ENCODE measurements around the gene COL19A1. TPM values are rescaled to one million over a fixed set of nuclear protein-coding genes. Genes with fewer than 3 reads are reported as not detected.

COL19A1 gene
- total RNA-seq, 2 experiments from 2014 or later: not detected

- intact Hi-C loops (cut with DNase I, micrococcal nuclease): loop anchor here (1.0 to 5.0 kb wide), 4 partner anchors 31 to 331 kb away; partner anchors contain the start of gene COL19A1 (in 1 of the 2)
- peak; percentile 78 for ATAC-seq
- Mint-ChIP-seq H3K27me3 (no peaks in the 10 kb centered on the region), H3K9me3 (ENCODE audit: low read depth) (no peaks in the 10 kb centered on the region), H3K36me3 (ENCODE audit: low read depth) (no peaks in the 10 kb centered on the region), H3K4me3 (no peak overlapping the region), H3K27ac (no peak overlapping the region), H3K4me1 (peaks cover 4% of the 10 kb centered on the region)
- ChIA-PET CTCF (interaction anchor here (0.6 to 1.7 kb wide), 5 partner anchors 7 to 1117 kb away, joined by 3 to 4 read pairs (median 3); no protein-coding TSS in a partner anchor), POLR2A (no interaction called here)
- DNase-seq: no peak
Observed at GRCh38 chr6:69835414-69836179, 30.8 kb upstream of the COL19A1 start.

DNA sequence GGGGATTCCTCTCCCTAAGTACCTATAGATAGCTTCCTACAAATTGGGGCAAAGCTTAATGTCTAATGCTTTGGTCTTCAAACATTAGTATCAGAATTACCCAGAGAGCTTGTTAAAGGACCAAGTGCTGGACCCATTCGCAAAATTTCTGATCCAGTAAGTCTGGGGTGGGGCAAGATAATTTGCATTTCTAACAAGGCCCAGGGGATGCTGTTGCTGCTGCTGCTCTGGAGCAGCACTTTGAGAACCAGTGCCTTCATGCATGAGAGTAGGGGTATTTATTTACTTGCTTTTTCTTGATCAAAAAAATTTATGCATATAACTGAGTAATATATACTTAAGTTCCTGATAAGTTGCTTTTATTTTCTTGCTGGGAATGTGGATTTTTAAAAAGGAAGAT, 24.5 kb upstream of the COL19A1 start:
- H3K36me3 Mint-ChIP-seq (ENCODE audit: low read depth): no peaks in the 10 kb centered on the region
- intact Hi-C loops (cut with DNase I, micrococcal nuclease): no loop called here
- H3K4me3 Mint-ChIP-seq: no peak overlapping the region
- ATAC-seq (no peak), DNase-seq (no peak)
- no peaks in the 10 kb centered on the region for H3K9me3 Mint-ChIP-seq (ENCODE audit: low read depth)
- H3K27me3 Mint-ChIP-seq: peaks cover 16% of the 10 kb centered on the region
- no peak overlapping the region for H3K27ac Mint-ChIP-seq
- ChIA-PET CTCF (interaction anchor here (1.4 kb wide), 1 partner anchor 266 kb away, joined by 3 read pairs; no protein-coding TSS in a partner anchor), POLR2A (no interaction called here)
- H3K4me1 Mint-ChIP-seq: no peaks in the 10 kb centered on the region

GRCh38 chr6:69843189-69843588, 23.2 kb upstream of the COL19A1 start:
- CTCF ChIA-PET: interaction anchor here (0.9 to 1.0 kb wide), 2 partner anchors 9 to 10 kb away, joined by 3 to 5 read pairs; no protein-coding TSS in a partner anchor
- Mint-ChIP-seq H3K9me3 (ENCODE audit: low read depth) (no peaks in the 10 kb centered on the region), H3K4me1 (no peaks in the 10 kb centered on the region), H3K36me3 (ENCODE audit: low read depth) (no peaks in the 10 kb centered on the region), H3K4me3 (no peak overlapping the region), H3K27ac (no peak overlapping the region), H3K27me3 (peaks cover 16% of the 10 kb centered on the region)
- no peak for DNase-seq
- no peak for ATAC-seq
- POLR2A ChIA-PET: no interaction called here
- intact Hi-C loops (cut with DNase I, micrococcal nuclease): no loop called here

- DNase-seq (no peak), ATAC-seq (no peak)
- Mint-ChIP-seq H3K4me3 (no peak overlapping the region), H3K27me3 (peaks cover 19% of the 10 kb centered on the region), H3K9me3 (ENCODE audit: low read depth) (no peaks in the 10 kb centered on the region), H3K4me1 (no peaks in the 10 kb centered on the region), H3K36me3 (ENCODE audit: low read depth) (no peaks in the 10 kb centered on the region), H3K27ac (no peak overlapping the region)
- ChIA-PET CTCF (interaction anchor here (0.6 kb wide), 1 partner anchor 521 kb away, joined by 3 read pairs; no protein-coding TSS in a partner anchor), POLR2A (no interaction called here)
- intact Hi-C loops (cut with DNase I, micrococcal nuclease): no loop called here
Observed at GRCh38 chr6:69846312-69846711, 20.0 kb upstream of the COL19A1 start.

DNA sequence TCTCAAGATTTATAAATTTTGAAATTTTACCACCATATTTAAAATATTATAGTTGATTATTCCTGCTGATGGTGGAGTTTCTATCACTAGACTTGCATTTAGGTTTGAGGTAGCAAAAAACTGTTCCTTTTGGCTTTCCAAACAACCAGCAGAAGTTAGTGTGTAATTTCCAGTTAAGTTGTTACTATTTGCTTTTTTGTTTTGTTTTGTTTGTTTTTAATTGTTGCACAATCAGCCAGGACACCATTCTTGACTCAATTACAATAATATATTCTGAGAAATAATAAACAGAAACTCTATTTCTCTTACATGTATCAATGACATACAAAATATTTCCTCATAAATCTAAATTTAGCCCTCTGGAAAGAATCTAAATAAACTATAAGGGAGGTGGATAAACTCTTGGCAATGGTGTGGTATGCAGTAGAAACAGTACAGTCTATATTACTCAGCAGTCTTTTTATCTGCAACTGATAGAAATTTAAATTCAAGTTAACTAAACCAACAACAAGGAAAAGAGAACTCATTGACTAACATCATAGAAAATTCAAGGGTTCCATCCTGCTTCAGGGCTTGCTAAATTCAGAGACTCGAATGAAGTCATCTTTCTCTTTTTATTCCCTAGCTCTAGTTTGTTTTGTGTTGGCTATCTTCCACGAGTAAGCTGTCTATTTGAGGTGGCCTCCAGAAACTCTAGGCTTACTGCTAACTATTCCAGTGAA, 19.4 kb upstream of the COL19A1 start:
- Mint-ChIP-seq H3K27ac (no peak overlapping the region), H3K4me3 (no peak overlapping the region), H3K36me3 (ENCODE audit: low read depth) (no peaks in the 10 kb centered on the region), H3K4me1 (no peaks in the 10 kb centered on the region), H3K27me3 (peaks cover 17% of the 10 kb centered on the region), H3K9me3 (ENCODE audit: low read depth) (no peaks in the 10 kb centered on the region)
- ATAC-seq (no peak), DNase-seq (no peak)
- intact Hi-C loops (cut with DNase I, micrococcal nuclease): no loop called here
- POLR2A ChIA-PET: no interaction called here
- CTCF ChIA-PET: interaction anchor here (0.6 to 1.2 kb wide), 2 partner anchors 21 to 520 kb away, joined by 3 read pairs; no protein-coding TSS in a partner anchor

- intact Hi-C loops (cut with DNase I, micrococcal nuclease): no loop called here
- ATAC-seq (no peak), DNase-seq (no peak)
- Mint-ChIP-seq H3K4me3 (no peak overlapping the region), H3K27ac (no peak overlapping the region), H3K9me3 (ENCODE audit: low read depth) (peaks cover 2% of the 10 kb centered on the region), H3K4me1 (no peaks in the 10 kb centered on the region), H3K36me3 (ENCODE audit: low read depth) (no peaks in the 10 kb centered on the region), H3K27me3 (peaks cover 16% of the 10 kb centered on the region)
- POLR2A ChIA-PET: no interaction called here
- CTCF ChIA-PET: interaction anchor here (1.2 kb wide), 1 partner anchor 20 kb away, joined by 3 read pairs; no protein-coding TSS in a partner anchor
Observed at GRCh38 chr6:69847492-69847788, 18.9 kb upstream of the COL19A1 start.

GRCh38 chr6:69848552-69848951, 17.8 kb upstream of the COL19A1 start:
- Mint-ChIP-seq H3K27ac (no peak overlapping the region), H3K36me3 (ENCODE audit: low read depth) (no peaks in the 10 kb centered on the region), H3K27me3 (peaks cover 18% of the 10 kb centered on the region), H3K4me1 (no peaks in the 10 kb centered on the region), H3K9me3 (ENCODE audit: low read depth) (peaks cover 8% of the 10 kb centered on the region), H3K4me3 (no peak overlapping the region)
- ChIA-PET CTCF (interaction anchor here (0.6 kb wide), 1 partner anchor 20 kb away, joined by 4 read pairs; no protein-coding TSS in a partner anchor), POLR2A (no interaction called here)
- no peak for ATAC-seq
- DNase-seq: no peak
- intact Hi-C loops (cut with DNase I, micrococcal nuclease): no loop called here

DNA sequence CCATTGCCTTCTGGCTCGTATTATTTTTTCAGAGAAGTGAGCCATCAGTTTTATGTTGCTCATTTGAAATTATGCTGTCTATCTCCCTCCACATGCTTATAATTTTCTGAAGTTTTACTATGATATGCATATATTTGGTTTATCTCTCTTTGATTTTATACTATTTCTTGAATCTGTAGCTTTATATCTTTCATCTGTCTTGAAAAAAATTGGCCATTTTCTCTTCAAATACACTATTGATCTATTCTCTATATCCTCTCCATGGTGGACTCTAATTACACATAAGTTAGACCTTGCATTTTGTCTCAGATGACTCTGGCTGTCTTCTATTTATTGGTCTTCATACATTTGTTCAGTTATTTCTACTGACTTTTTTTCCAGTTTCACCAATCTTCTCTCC, 13.7 kb upstream of the COL19A1 start:
- Mint-ChIP-seq H3K36me3 (ENCODE audit: low read depth) (no peaks in the 10 kb centered on the region), H3K4me1 (no peaks in the 10 kb centered on the region), H3K4me3 (no peak overlapping the region), H3K27ac (no peak overlapping the region), H3K9me3 (ENCODE audit: low read depth) (peaks cover 8% of the 10 kb centered on the region), H3K27me3 (peaks cover 11% of the 10 kb centered on the region)
- CTCF ChIA-PET: interaction anchor here (1.1 kb wide), 1 partner anchor 10 kb away, joined by 5 read pairs; no protein-coding TSS in a partner anchor
- DNase-seq: no peak
- ATAC-seq: no peak
- intact Hi-C loops (cut with DNase I, micrococcal nuclease): no loop called here
- POLR2A ChIA-PET: no interaction called here

- Mint-ChIP-seq H3K4me3 (no peak overlapping the region), H3K4me1 (peaks cover 8% of the 10 kb centered on the region), H3K27ac (no peak overlapping the region), H3K9me3 (ENCODE audit: low read depth) (no peaks in the 10 kb centered on the region), H3K27me3 (peaks cover 22% of the 10 kb centered on the region), H3K36me3 (ENCODE audit: low read depth) (no peaks in the 10 kb centered on the region)
- ATAC-seq (no peak), DNase-seq (no peak)
- intact Hi-C loops (cut with DNase I, micrococcal nuclease): no loop called here
- POLR2A ChIA-PET: no interaction called here
- CTCF ChIA-PET: no interaction called here
Observed at GRCh38 chr6:69861986-69862385, 4.4 kb upstream of the COL19A1 start.

- no peaks in the 10 kb centered on the region for H3K36me3 Mint-ChIP-seq (ENCODE audit: low read depth)
- peaks cover 20% of the 10 kb centered on the region for H3K4me1 Mint-ChIP-seq
- ATAC-seq (no peak), DNase-seq (no peak)
- H3K27me3 Mint-ChIP-seq: peaks cover 34% of the 10 kb centered on the region
- CTCF ChIA-PET: no interaction called here
- POLR2A ChIA-PET: no interaction called here
- intact Hi-C loops (cut with DNase I, micrococcal nuclease): no loop called here
- no peaks in the 10 kb centered on the region for H3K9me3 Mint-ChIP-seq (ENCODE audit: low read depth)
- no peak overlapping the region for H3K4me3 Mint-ChIP-seq
- H3K27ac Mint-ChIP-seq: no peak overlapping the region
Observed at GRCh38 chr6:69863766-69864165, 2.6 kb upstream of the COL19A1 start.

DNA sequence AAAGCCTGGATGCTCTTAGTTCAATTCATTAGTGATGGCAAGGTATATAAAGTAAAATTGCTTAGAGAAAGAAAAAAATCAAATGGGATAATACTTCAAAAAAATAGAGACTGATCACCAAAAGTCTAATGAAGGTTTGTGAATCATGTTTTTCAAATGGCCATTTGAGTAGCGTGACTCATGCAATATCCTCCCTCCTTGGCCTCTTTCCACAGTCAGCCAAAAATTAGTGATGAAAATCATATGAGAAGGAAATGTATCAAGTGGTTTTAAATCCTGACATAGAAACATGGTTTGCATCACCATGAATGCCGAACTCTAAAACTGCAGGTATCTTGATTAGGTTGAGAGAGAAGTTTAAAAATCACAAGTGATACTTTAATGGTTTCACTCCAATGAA, 1.2 kb upstream of the COL19A1 start:
- H3K4me1 Mint-ChIP-seq: peaks cover 23% of the 10 kb centered on the region
- no peaks in the 10 kb centered on the region for H3K9me3 Mint-ChIP-seq (ENCODE audit: low read depth)
- no peaks in the 10 kb centered on the region for H3K36me3 Mint-ChIP-seq (ENCODE audit: low read depth)
- H3K4me3 Mint-ChIP-seq: no peak overlapping the region
- intact Hi-C loops (cut with DNase I, micrococcal nuclease): loop anchor here in 1 of 2 experiments (5.0 kb wide), 1 partner anchor 68 kb away; the partner anchor contains the start of gene LMBRD1
- DNase-seq: no peak
- ChIA-PET CTCF (interaction anchor here (1.3 kb wide), 1 partner anchor 50 kb away, joined by 3 read pairs; no protein-coding TSS in a partner anchor), POLR2A (no interaction called here)
- no peak for ATAC-seq
- H3K27ac Mint-ChIP-seq: no peak overlapping the region
- peaks cover 40% of the 10 kb centered on the region for H3K27me3 Mint-ChIP-seq
